COLO668 (cell line): ENCODE measurements around the gene TMIGD1.

ENCODE experiments used
- DNase-seq: peaks from one replicate; lab custom pipeline; 2025; ENCODE audit not compliant: unreplicated experiment; lab: John Stamatoyannopoulos, UW

Gene TMIGD1

GRCh38 chr17:30290696-30291542 is 42.9 kb downstream of the TMIGD1 start:
- peak; percentile 55 for DNase-seq

- DNase-seq, result no peak
Measured at GRCh38 chr17:30290077-30290476, 43.8 kb downstream of the TMIGD1 start.

GRCh38 chr17:30279156-30279555 is 54.7 kb downstream of the TMIGD1 start:
- DNase-seq, result no peak

GRCh38 chr17:30278032-30278431 is 55.8 kb downstream of the TMIGD1 start:
- peak; percentile 2 for DNase-seq

GRCh38 chr17:30275911-30276310 is 57.9 kb downstream of the TMIGD1 start:
- DNase-seq, result no peak

- no peak for DNase-seq
Measured at GRCh38 chr17:30274887-30275286, 59.0 kb downstream of the TMIGD1 start.

- DNase-seq, result no peak
Measured at GRCh38 chr17:30273373-30273772, 60.5 kb downstream of the TMIGD1 start.

GRCh38 chr17:30271102-30271501 is 62.8 kb downstream of the TMIGD1 start:
- no peak for DNase-seq

- no peak for DNase-seq
Measured at GRCh38 chr17:30267625-30268024, 66.2 kb downstream of the TMIGD1 start.
